RCC 7860 (cell line): Measurements from ENCODE around the gene LHX2.

Source experiments
- DNase-seq: peaks from one replicate; pipeline ENCODE4 v3.0.0-alpha.2; 2015; ENCODE audit warnings: low spot score
- FAIRE-seq: peaks from 2 replicates; lab custom pipeline; 2012; peaks lifted over from hg19 to GRCh38; lab: Jason Lieb, UNC

Gene LHX2

DNA sequence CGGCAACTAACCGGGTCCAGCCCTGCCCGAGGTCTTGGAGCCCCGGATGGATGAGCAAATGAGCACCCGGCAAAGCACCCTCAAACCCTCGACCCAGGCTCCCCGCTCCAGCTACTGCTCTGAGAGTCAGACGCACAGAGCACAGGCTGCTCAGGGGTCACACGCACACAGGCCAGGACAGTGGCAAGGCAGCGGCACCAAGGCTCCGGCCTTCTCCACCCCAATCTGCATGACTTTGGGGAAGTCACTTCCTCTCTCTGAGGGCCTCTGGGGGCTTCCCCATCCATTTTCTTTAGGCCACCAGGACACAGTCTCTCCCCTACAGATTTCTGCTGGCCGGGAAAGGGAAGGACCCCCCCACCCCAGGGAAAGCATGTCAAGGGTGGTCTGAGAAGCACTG lies 18.0 kb downstream of the LHX2 start:
- no peak for DNase-seq
- no peak for FAIRE-seq

DNA sequence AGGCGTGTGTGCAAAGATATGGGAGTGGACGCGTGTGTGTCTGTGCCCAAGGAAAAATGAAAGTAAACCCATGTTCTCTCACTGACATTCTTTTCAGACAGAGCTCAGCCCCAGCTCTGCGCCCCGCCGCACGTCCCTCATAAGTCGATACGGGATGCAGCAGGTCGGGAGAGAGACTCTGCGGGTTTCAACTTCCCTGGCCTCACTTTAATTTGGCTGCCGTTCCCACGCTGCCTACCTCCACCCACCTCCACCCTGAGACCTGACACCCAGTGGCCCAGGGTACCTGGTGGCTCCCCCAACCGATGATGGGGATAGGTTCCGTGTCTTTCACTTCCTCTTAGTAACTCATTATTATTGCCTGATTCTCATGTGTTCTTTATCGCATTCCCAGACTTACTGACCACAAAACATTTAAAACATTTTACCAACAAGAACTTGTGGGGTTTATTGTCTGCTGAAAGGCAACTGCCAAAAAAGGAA lies 19.4 kb downstream of the LHX2 start:
- DNase-seq, result no peak
- no peak for FAIRE-seq

DNA sequence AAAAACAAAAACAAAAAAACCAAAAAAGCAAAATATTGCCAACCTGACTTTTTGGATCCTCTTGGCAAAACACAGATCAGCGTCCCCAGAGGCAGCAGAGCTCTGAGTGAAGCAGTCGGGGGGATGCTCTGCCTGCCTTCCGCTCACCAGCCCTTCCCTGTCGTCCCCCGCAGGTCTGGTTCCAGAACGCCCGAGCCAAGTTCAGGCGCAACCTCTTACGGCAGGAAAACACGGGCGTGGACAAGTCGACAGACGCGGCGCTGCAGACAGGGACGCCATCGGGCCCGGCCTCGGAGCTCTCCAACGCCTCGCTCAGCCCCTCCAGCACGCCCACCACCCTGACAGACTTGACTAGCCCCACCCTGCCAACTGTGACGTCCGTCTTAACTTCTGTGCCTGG lies 20.7 kb downstream of the LHX2 start:
- no peak for DNase-seq
- FAIRE-seq, result no peak

DNA sequence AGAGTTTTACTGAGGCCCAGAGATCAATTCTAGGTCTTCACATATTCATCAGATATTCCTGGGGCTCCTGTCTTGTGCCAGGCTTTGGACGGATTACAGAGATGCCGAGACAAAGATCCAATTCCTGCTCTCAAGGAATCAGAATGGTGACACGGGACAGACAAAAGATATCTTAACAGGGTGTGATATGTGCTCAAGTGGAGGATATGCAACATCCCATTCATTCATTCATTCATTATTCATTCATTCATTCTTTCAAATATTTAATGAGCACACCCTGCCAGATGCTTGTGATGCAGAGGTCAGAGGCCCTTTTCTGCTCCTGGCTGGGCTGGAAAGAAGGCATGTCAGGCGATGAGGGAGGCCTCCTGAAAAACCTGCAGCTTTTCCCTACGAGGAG lies 21.8 kb downstream of the LHX2 start:
- no peak for FAIRE-seq
- no peak for DNase-seq

DNA sequence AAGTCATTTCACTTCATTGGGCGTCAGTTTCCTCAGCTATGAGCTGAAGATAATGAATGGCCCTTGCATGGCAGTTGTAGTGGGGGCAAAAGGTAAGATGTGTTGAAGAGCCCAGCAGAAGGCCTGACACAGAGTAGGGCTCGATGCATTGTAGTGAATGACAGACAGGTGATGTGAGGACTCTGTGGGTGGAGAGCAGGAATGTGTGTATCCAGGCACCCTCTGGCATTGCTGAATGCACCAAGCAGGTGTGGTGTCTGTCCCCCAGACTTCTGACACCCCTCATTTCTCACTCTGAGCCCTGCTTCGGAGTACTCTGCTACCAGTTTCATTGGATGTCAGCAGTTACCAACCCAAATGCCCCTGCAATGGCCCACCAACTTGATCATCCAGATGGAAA lies 22.4 kb downstream of the LHX2 start:
- DNase-seq, result no peak
- no peak for FAIRE-seq

DNA sequence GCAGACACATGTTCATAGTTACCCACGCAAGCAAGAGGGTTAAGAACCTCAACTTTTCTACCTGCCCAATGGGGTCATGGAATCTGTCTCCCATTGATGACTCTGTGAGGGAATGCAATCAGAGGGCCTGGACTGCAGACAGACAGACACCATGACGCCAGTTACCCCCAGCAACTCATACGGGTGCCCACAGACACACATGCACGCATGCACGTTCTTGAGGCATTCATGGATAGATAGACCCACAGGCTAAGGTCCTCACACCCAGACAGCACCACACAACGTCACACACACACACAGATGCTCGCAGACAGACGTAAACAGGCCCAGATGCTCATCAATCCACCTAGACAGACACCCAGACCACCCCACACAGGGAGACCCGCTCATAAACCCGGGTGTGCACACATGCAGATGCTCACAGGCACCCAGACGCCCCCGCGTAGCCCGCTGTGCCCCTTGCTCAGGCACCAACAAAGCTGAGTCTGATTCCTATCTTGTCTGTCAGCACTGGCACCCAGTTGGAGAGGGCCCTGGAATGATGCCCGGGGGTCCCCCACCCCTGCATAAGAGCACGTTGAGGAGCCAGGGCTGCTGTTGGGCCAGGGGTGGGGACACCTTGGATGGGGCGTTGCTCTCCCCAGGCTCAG lies 23.6 kb downstream of the LHX2 start:
- DNase-seq (no peak), FAIRE-seq (no peak)

DNA sequence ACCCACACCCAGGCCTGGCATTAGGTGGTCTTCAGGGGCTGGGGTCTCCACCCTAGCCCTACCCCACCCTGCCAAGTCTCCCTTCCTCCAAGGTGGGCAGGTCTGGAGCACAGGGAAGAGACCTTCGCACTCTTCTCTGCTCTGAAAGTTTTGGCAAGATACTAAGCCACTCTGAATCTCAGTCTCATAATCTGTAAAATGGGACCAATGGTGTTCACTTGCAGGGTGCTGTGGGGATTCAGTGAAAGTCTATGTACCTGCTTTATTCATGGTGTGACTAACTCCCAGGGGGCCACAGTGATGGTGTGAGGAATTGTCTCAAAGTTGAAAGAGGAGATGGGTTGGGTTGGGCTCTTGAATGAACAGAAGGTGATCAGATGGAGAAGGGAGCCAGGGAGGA lies 25.0 kb downstream of the LHX2 start:
- FAIRE-seq, result no peak
- DNase-seq, result no peak

DNA sequence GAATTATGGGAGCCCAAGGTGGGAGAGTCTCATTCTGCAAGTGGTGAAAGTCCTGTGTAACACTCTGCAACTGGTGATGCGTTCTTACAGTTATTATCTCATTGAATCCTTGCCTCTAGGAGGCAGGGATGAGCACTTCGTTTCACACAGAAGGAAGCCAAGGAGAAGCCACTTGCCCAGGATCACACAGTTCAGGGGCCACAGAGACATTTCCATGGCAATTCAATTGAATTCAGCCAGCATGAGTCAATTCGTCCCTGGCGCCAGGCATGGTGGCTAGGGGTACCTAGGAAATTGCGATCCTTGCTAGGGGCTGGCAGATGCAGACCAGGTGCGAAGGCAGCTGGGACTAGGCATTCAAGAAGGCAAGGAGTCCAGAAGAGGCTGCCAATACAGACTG lies 26.2 kb downstream of the LHX2 start:
- FAIRE-seq (no peak), DNase-seq (no peak)

DNA sequence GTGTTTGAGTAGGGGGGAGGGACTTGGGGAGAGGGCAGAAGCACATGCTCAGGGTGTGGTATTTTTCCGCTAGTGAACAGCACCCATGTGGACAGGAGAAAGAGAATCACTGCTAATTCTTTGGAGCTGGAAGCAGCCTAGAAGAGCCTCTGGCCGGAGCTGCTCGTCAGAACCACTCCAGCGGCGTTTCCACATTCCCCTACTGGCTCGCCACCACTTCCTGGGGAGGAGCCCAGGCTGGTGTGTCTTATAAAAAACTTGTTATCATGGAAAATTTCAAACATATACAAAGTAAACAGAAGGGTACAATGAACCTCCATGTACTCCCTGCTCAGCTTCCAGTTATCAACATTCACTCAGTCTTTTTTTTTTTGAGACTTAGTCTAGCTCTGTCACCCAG lies 26.7 kb downstream of the LHX2 start:
- FAIRE-seq, result no peak
- DNase-seq, result no peak

DNA sequence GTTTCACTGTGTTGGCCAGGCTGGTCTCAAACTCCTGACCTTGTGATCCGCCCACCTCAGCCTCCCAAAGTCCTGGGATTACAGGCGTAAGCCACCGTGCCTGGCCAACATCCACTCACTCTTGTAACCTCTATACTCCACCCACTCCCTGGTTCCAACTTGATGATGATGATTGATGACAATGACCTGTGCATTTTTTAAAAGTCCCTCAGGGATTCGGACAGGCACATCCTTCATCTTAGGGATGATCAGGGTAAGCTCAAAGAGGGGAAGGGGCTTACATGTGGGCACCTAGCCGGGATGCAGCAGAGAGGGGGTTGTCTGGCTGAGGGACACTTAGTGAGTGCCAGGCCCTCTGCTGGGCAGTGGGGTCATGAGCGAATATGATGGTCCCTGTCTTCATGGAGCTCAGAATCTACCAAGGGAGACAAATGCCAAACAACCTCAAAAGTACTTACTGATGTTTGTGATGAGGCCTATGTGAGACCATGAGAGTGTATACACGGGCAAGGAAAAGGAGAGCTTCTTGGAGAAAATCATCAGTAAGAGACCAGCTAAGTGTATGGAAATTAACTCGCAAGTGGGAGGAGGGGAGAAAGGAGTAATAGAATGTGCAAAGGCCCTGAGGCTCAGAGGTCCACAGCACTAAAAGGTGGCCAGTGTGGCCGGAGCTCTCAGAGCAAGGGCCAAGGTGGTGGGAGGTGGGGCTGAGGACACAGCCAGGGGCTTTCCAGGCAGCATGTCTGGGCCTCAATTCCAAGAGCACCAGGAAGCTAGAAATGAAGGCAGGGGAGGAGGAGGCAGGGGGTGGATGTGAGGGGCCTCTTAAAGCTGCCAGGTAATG lies 27.4 kb downstream of the LHX2 start:
- DNase-seq (no peak), FAIRE-seq (no peak)

DNA sequence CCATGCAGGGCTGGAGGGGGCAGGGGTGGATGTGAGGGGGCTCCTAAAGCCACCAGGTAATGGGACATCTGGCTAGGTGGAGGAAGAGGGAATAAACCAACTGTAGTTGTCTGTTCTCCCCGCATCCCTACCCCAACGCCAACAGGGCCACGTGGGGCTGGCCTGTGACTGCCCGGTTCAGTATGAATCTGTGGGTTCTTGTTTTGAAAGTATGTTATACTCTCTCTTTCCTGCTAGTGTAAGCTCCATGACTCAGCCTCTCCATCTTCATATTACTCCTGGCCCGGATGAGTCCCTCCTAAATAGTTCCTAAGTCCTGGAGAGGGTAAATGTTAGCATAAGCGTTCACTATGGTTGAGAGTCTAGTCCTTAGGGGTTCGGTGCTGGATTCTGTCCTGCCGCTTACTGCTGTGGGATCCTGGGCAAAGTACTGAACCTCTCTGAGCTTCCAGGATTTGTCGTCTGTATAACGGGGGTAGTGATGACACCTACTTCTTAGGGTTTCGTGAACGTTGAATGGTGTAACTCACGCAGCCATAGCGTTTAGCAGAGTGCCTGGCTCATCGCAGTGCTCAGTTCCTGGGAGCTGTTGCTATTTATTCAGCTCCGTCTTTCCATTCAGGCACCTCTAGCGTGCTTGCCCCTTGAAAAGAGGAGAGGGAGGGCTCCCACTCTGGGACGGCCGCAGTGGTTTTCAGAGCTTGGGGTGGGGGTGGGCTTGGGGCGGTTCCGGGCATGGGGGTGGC lies 28.8 kb downstream of the LHX2 start:
- DNase-seq (no peak), FAIRE-seq (no peak)

DNA sequence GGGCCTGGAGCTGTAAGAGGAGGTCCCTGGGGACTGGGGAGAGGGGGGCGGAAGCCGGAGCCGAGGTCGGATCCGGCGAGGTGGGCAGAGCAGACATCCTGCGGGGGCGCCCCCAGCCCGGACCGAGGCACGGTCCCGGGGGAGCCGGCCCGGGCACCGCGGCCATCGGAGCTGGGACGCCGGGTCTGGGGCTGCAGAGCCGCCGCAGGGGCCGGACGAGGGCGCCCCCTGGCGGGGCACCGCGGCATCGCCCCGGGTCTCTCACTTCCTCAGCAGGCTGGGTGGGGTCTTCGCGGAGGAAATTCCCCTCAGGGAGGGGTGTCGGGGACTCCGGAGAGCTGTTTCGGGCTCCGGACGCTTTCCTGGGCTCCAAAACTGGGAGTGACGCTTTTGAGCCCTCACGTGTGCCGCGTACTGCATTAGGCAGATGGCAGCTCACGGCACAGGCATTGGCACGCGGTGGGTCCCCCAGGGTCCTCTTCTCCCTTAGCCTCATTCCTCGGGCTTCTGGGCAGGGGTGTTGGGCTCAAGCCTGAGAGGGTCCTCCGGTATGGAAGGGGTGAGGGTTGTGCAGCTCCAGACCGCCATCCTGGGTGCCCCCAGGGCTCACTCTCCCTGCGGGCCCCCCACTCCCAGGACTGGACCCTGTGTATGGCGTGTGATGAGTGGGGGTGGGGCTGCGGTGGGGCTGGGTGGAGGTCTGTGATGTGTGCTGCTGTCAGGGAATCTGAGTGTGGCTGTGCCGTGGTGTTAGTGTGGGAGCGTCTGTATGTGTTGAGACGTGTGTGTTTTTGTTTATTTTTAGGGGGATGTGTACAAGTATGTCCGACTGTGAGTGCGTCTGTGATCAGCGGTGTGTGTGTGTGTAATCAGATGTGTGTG lies 29.6 kb downstream of the LHX2 start:
- FAIRE-seq (no peak), DNase-seq (no peak)

DNA sequence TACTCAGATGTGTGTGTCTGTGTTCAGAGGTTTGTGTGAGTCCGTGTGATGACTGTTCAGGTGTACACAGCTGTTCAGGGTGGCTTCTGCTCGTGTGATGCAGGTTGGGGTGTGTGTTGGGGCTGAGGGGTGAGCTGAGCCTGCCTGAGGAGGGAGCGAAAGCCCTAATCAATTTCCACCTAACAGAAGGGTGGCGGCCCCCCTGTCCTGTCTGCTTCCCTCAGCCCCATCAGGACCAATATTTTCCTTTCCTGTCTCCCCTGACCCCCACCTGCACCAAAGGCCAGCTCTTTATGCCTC lies 30.2 kb downstream of the LHX2 start:
- FAIRE-seq, result no peak
- DNase-seq, result no peak

DNA sequence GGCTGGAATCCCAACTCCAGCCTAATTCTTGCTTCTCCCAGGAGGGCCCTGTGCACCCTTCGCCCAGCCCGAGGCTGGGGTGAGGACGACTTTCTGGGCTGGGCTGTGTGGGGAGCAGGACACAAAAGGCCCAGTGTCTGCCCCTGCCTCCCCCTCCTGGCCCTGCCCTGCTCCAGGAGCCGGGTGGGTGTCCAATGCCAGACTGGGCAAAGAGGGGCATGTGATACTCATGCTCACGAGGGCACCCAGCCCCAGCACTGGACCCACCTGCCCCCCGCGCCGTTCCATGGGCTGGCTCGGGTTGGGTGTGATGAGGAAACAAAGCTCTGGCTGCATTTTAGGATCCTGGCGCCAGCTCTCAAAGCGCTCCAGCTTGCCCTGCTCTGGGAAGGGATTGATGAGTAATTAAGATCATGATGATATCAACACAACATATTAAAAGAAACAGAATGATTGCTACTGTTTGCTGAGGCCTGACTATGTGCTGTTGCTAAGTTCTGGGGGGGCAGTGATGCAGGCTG lies 30.7 kb downstream of the LHX2 start:
- DNase-seq (no peak), FAIRE-seq (no peak)

DNA sequence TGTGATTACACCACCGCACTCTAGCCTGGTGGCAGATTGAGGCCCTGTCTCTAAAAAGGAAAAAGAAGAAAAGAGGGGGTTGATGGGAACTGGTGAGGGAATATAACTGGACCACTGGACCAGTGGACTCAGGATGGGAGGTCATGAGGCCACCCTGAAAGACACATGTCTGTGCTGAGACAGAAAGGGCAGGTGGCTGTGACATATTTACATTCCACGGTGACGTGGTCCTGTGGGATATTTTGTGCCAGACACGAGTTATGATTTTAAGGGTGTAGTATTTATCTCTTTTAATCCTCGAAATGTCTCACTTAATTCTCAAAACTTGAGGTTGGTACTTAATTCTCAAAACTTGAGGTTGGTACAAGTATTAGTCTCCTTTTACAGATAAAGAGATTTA lies 32.9 kb downstream of the LHX2 start:
- FAIRE-seq, result no peak
- DNase-seq, result no peak

DNA sequence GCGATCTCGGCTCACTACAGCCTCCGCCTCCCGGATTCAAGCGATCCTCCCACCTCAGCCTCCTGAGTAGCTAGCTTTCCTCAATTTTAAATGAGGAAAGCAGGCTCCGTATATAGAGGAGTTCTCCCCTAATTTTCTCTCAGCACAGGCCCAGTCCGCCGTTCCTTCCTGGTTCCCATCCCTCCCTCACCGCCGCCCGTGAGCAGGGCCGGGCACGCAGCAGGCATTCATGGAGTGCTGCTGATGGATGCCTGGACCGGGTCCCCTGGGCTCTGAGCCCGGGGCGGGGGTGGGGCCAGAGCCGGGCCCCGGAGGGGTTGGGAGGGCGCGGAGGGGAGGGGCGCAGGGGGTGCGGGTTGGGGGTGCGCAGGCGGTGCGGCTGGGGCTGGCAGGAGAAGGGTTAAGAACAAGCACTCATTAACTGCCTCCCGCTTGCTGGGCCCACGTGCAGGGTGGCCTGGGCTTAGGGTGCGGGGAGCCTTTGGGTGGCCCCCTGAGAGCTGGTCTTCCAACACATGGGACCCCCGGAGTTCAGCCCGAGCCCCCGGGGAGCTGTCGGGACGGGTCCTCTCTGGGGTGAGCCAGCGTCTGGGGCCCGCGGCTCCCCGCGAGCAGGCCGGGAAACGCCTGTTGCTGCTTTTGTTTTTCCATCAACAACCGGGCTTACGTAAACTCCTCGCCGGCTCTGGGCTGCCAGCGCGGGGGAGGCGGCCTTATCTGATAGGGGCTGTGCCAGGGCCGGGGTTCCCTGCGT lies 33.7 kb downstream of the LHX2 start:
- DNase-seq (no peak), FAIRE-seq (no peak)

DNA sequence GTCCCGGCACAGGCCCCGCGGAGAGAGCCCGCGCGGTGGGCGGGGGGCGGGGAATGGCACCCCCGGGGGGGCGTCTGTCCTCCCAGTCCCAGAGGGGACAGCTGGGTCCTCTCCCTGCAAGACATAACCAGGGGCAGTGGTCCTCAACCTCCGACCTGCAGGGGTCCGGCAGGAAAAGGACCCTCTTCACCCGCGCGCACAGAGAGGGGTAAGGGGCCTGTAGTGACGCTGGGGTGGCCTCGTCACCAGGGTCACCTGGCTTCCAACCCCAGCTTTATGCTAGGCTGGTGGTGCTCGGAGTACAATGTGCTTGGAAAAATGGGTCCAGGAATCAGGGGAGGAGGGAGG lies 34.2 kb downstream of the LHX2 start:
- DNase-seq, result no peak
- no peak for FAIRE-seq

DNA sequence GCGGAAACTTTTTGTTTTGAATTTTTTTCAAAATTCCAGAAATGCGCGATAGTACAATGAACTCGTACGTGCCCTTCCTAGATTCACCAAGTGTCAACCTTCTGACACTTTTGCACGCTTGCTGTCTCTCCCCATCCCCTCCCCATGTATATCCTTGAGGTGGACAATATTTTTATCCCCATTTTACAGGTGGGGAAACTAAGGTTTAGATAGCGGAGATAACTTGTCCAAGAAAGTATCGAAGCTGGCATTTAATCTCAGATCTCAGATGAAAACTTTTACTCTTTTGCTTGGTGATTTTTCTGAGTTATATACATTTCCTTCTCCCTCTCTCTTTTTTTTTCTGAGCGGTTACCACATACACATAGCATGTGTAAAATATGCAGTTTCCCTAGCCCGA lies 34.6 kb downstream of the LHX2 start:
- no peak for DNase-seq

DNA sequence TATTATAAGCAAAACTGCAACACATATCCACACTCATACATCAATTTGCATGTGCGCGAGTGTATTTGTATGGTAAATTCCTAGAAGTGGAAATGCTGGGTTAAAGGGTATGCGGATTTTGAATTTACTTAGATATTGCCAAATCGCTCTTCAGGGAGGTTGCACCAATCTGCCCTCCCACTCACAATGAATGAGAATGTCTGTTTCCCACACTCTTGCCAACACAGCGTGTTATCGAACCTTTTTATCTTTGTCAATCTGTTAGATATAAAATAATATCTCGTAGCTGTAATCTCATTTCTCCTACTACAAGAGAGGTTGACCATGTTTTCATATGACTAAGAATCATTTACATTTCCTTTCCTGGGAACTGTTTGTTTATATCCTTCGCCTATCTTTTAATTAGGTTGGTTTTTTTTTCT lies 35.7 kb downstream of the LHX2 start:
- no peak for FAIRE-seq
- DNase-seq, result no peak

More for the DNA sequence above, 34.6 kb downstream of the LHX2 start:
- FAIRE-seq, result no peak

DNA sequence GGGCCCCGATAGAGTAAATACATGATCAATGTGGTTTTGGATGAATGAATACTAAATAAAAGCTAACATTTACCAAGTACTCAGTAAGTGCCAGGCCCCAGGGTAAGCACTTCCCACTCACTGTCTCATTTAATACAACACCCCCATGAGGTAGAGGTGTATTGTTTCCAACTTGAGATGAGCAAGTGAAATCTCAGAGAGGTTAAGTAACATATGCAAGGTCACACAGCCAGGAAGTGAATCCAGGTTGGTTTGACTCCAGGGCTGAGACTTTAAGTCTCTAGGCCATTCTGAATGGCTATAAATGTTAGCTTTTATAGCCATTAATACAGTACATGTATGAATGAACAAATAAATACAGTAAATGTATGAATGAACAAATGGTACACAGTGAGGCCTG lies 39.4 kb downstream of the LHX2 start:
- FAIRE-seq (no peak), DNase-seq (no peak)
